SK-N-SH (cell line): ENCODE data around the gene ZFC3H1. TPM values are rescaled to one million over a fixed set of nuclear protein-coding genes. Genes with fewer than 3 reads are reported as not detected.

Experiments used
- CTCF ChIA-PET: fragments of 300-600, 350-600 bp; formaldehyde crosslinking; extraction: SDS; loops from one replicate; lab custom pipeline; 2021; lab: Yijun Ruan, JAX
- POLR2A ChIA-PET: fragments of 350-600 bp; sonication (Branson Sonifier 250); formaldehyde crosslinking; extraction: SDS; loops from one replicate; lab custom pipeline; 2020; ENCODE audit warnings: antibody characterized with exemption, inconsistent platforms; lab: Yijun Ruan, JAX
- DNase-seq: peaks from one replicate; pipeline ENCODE4 v3.0.0; 2012
- H2AFZ ChIP-seq: fragments of 200-600 bp; sonication (generic); 2 replicates; pipeline ENCODE4 v1.8.1; 2016; ENCODE audit warnings: antibody characterized with exemption, mild to moderate bottlenecking, low read depth
- H3F3A ChIP-seq: fragments of 200-600 bp; sonication (generic); replicated peaks from 2 replicates; pipeline ENCODE3; 2016; ENCODE audit warnings: antibody characterized with exemption, mild to moderate bottlenecking; ENCODE audit not compliant: insufficient read depth
- H3K27ac ChIP-seq, 2 experiments: fragments of 200-500 bp in 1 of 2; fragments of 200-600 bp in 1 of 2; sonication (Bioruptor generic) in 1 of 2; sonication (generic), shearing (Covaris generic) in 1 of 2; 2 replicates each; pipeline versions ENCODE4 v1.5.1 to v1.6.1; 2014 to 2016; ENCODE audit warnings: low read depth in 2 of 2, inconsistent platforms in 1 of 2, low read length in 1 of 2, mild to moderate bottlenecking in 1 of 2, mixed read lengths in 1 of 2
- H3K27me3 ChIP-seq: fragments of 200-600 bp; sonication (generic), shearing (Covaris generic); 2 replicates; pipeline ENCODE4 v1.6.1; 2016; ENCODE audit warnings: mixed run types; ENCODE audit not compliant: insufficient read depth
- H3K36me3 ChIP-seq, 2 experiments: fragments of 200-500 bp in 1 of 2; fragments of 200-600 bp in 1 of 2; sonication (Bioruptor generic) in 1 of 2; sonication (generic) in 1 of 2; replicated peaks in 1 of 2; 2 replicates each; pipeline versions ENCODE3 to v1.5.1; 2014 to 2016; ENCODE audit warnings: low read length in 1 of 2, mild to moderate bottlenecking in 1 of 2; ENCODE audit not compliant: insufficient read depth in 2 of 2, control insufficient read depth in 1 of 2
- H3K4me1 ChIP-seq, 2 experiments: fragments of 200-500 bp in 1 of 2; fragments of 200-600 bp in 1 of 2; sonication (Bioruptor generic) in 1 of 2; sonication (generic), shearing (Covaris generic) in 1 of 2; 2 replicates each; pipeline versions ENCODE4 v1.5.1 to v1.6.1; 2014 to 2016; ENCODE audit warnings: low read depth in 1 of 2, low read length in 1 of 2, mixed run types in 1 of 2; ENCODE audit not compliant: insufficient read depth in 2 of 2, control insufficient read depth in 1 of 2
- H3K4me2 ChIP-seq: fragments of 200-600 bp; sonication (generic), shearing (Covaris generic); 2 replicates; pipeline ENCODE4 v1.6.1; 2017; ENCODE audit warnings: mixed run types
- H3K4me3 ChIP-seq, 2 experiments: fragments of 200-500 bp in 1 of 2; fragments of 200-600 bp in 1 of 2; sonication (Bioruptor generic) in 1 of 2; sonication (generic), shearing (Covaris generic) in 1 of 2; 2 replicates each; pipeline versions ENCODE4 v1.5.1 to v1.8.1; 2014 to 2016; ENCODE audit warnings: low read depth in 2 of 2, inconsistent platforms in 1 of 2, low read length in 1 of 2, mild to moderate bottlenecking in 1 of 2, mixed read lengths in 1 of 2, moderate library complexity in 1 of 2
- H3K79me2 ChIP-seq: fragments of 200-600 bp; sonication (generic); 2 replicates; pipeline ENCODE4 v1.8.1; 2017; ENCODE audit warnings: mild to moderate bottlenecking; ENCODE audit not compliant: insufficient read depth
- H3K9ac ChIP-seq: fragments of 200-600 bp; sonication (generic); 2 replicates; pipeline ENCODE4 v1.6.1; 2017; ENCODE audit warnings: mixed run types
- H3K9me2 ChIP-seq: fragments of 200-600 bp; sonication (generic); 2 replicates; pipeline ENCODE4 v1.6.1; 2017; ENCODE audit warnings: mixed run types
- H3K9me3 ChIP-seq: fragments of 200-600 bp; sonication (generic); 2 replicates; pipeline ENCODE4 v1.6.1; 2017; ENCODE audit warnings: mixed run types, mild to moderate bottlenecking, moderate library complexity
- H4K20me1 ChIP-seq: fragments of 200-600 bp; sonication (generic); 2 replicates; pipeline ENCODE4 v1.6.1; 2017; ENCODE audit warnings: mild to moderate bottlenecking, mixed run types; ENCODE audit not compliant: insufficient read depth
- CHD2 ChIP-seq: fragments of 150-350 bp; IDR thresholded peaks from 2 replicates; pipeline ENCODE4 v1.6.1; 2018; ENCODE audit warnings: low read length; ENCODE audit not compliant: partially characterized antibody
- ELF1 ChIP-seq: IDR thresholded peaks from 2 replicates; pipeline ENCODE4 v1.4.0; 2012
- FOXJ3 ChIP-seq: sonication (generic); formaldehyde crosslinking; IDR thresholded peaks from 2 replicates; pipeline ENCODE4 v1.5.1; 2020; ENCODE audit warnings: mild to moderate bottlenecking, missing genetic modification reagents
- FOXM1 ChIP-seq: IDR thresholded peaks from 2 replicates; pipeline ENCODE4 v1.4.0; 2012; ENCODE audit warnings: low read depth, mild to moderate bottlenecking
- GABPA ChIP-seq: IDR thresholded peaks from 2 replicates; pipeline ENCODE4 v1.4.0; 2012; ENCODE audit warnings: low read depth, mild to moderate bottlenecking
- IRF3 ChIP-seq: fragments of 150-350 bp; IDR thresholded peaks from 2 replicates; pipeline ENCODE4 v1.6.1; 2016; ENCODE audit warnings: mild to moderate bottlenecking, low read depth, low read length
- MEF2A ChIP-seq: IDR thresholded peaks from 2 replicates; pipeline ENCODE4 v1.4.0; 2012; ENCODE audit warnings: low read depth, borderline replicate concordance
- NFIC ChIP-seq: IDR thresholded peaks from 2 replicates; pipeline ENCODE4 v1.4.0; 2012; ENCODE audit warnings: borderline replicate concordance
- POLR2AphosphoS5 ChIP-seq: IDR thresholded peaks from 2 replicates; pipeline ENCODE4 v1.6.1; 2012; ENCODE audit warnings: low read depth, low read length
- RAD21 ChIP-seq: IDR thresholded peaks from 2 replicates; pipeline ENCODE4 v1.6.1; 2012; ENCODE audit warnings: mild to moderate bottlenecking, low read length
- RCOR1 ChIP-seq: fragments of 150-350 bp; IDR thresholded peaks from 2 replicates; pipeline ENCODE4 v1.6.1; 2017; ENCODE audit warnings: antibody characterized with exemption, low read length
- REST ChIP-seq: IDR thresholded peaks from 2 replicates; pipeline ENCODE4 v1.6.1; 2012; ENCODE audit warnings: mild to moderate bottlenecking, low read depth, low read length, moderate library complexity
- RFX5 ChIP-seq: IDR thresholded peaks from 2 replicates; pipeline ENCODE4 v1.6.1; 2012; ENCODE audit warnings: mild to moderate bottlenecking, improper control_type of control experiment, low read length
- RXRA ChIP-seq: IDR thresholded peaks from 2 replicates; pipeline ENCODE4 v1.4.0; 2012; ENCODE audit warnings: low read depth, mild to moderate bottlenecking, borderline replicate concordance
- SIN3A ChIP-seq: IDR thresholded peaks from 2 replicates; pipeline ENCODE4 v1.6.1; 2012; ENCODE audit warnings: low read depth, mild to moderate bottlenecking, low read length, moderate library complexity, borderline replicate concordance
- SMC3 ChIP-seq: IDR thresholded peaks from 2 replicates; pipeline ENCODE4 v1.6.1; 2012; ENCODE audit warnings: low read depth, low read length, improper control_type of control experiment
- TAF1 ChIP-seq: IDR thresholded peaks from 2 replicates; pipeline ENCODE4 v1.6.1; 2012; ENCODE audit warnings: low read depth, mild to moderate bottlenecking, low read length, moderate library complexity, borderline replicate concordance
- WGBS: methylation state at CpG from one replicate; pipeline ENCODE4 v1.1.6; 2017; ENCODE audit warnings: low lambda C conversion rate; 5-methylcytosine and 5-hydroxymethylcytosine counted together
- polyA plus RNA-seq, 3 experiments: library from polyadenylated mRNA; depleted of rRNA; stranded (reverse); fragments of >200 nt; gene quantifications; 2 replicates each; pipeline ENCODE4 v1.2.3, GENCODE V29; 2012
- TF ChIP-seq, protein P1 (sequence below): IDR thresholded peaks from 2 replicates; pipeline ENCODE4 v1.4.0; 2012; ENCODE audit warnings: low read depth, borderline replicate concordance
- TF ChIP-seq, protein P2 (sequence below): IDR thresholded peaks from 2 replicates; pipeline ENCODE4; 2012

Gene ZFC3H1
- polyA plus RNA-seq, 1 of the 3 experiments (the other 2 are of a cell fraction), result 19.1 TPM

DNA sequence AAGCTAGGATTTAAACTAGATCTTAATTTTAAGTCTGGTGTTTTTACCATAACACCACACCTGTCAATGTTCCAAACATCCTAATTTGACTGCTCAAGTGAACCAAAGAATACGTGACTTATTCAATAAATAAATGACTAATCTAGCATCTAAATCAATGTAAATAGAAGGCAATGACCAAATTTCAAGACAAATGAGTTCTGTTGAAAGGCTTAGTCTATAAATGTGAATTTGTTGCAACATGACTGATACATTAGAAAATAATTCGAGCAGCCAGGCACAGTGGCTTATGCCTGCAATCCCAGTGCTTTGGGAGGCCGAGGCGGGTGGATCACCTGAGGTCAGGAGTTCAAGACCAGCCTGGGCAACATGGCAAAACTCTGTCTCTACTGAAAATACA, 15.1 kb downstream of the ZFC3H1 start:
- peaks cover 31% of the 10 kb centered on the region for H4K20me1 ChIP-seq
- WGBS, result 94% methylated on average over 4 of the region's 4 CpGs
- POLR2A ChIA-PET, result interaction anchor here (1.0 kb wide), 1 partner anchor 16 kb away, joined by 3 read pairs; the partner anchor contains the start of gene THAP2

GRCh38 chr12:71646512-71646911, 17.1 kb downstream of the ZFC3H1 start:
- Histone ChIP-seq H3K27ac (no peak overlapping the region), H3F3A (peaks cover 30% of the 10 kb centered on the region), H3K4me1 (peaks cover 0 to 8% of the 10 kb centered on the region in 2 experiments; a peak in 2 of 4 replicates), H3K4me3 (no peak overlapping the region), H3K27me3 (no peaks in the 10 kb centered on the region), H3K4me2 (no peak overlapping the region), H3K9ac (no peak overlapping the region), H2AFZ (no peak overlapping the region), H3K9me3 (no peaks in the 10 kb centered on the region; the same call in 1 of the 2 replicates), H3K9me2 (no peaks in the 10 kb centered on the region), H3K79me2 (peaks cover 91% of the 10 kb centered on the region), H4K20me1 (peaks cover 24% of the 10 kb centered on the region), H3K36me3 (peaks cover 78 to 92% of the 10 kb centered on the region in 2 experiments)
- no peak for DNase-seq
- ChIA-PET POLR2A (no interaction called here), CTCF (interaction anchor here (1.1 to 2.7 kb wide), 4 partner anchors 11 to 168 kb away, joined by 4 to 17 read pairs (median 6); partner anchors contain the start of gene TMEM19)
- WGBS, result 93% methylated on average over 3 of the region's 3 CpGs
- TF ChIP-seq CHD2 (no peak), GABPA (no peak), IRF3 (no peak), RAD21 (no peak), SIN3A (no peak), FOXM1 (no peak), ELF1 (no peak), NFIC (no peak), POLR2AphosphoS5 (no peak), FOXJ3 (CRISPR knock-in tag) (no peak), MEF2A (no peak), RFX5 (no peak), TAF1 (no peak), RCOR1 (no peak), REST (no peak)
- TF ChIP-seq, protein P1, sequence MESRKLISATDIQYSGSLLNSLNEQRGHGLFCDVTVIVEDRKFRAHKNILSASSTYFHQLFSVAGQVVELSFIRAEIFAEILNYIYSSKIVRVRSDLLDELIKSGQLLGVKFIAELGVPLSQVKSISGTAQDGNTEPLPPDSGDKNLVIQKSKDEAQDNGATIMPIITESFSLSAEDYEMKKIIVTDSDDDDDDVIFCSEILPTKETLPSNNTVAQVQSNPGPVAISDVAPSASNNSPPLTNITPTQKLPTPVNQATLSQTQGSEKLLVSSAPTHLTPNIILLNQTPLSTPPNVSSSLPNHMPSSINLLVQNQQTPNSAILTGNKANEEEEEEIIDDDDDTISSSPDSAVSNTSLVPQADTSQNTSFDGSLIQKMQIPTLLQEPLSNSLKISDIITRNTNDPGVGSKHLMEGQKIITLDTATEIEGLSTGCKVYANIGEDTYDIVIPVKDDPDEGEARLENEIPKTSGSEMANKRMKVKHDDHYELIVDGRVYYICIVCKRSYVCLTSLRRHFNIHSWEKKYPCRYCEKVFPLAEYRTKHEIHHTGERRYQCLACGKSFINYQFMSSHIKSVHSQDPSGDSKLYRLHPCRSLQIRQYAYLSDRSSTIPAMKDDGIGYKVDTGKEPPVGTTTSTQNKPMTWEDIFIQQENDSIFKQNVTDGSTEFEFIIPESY, result no peak
- TF ChIP-seq, protein P2, sequence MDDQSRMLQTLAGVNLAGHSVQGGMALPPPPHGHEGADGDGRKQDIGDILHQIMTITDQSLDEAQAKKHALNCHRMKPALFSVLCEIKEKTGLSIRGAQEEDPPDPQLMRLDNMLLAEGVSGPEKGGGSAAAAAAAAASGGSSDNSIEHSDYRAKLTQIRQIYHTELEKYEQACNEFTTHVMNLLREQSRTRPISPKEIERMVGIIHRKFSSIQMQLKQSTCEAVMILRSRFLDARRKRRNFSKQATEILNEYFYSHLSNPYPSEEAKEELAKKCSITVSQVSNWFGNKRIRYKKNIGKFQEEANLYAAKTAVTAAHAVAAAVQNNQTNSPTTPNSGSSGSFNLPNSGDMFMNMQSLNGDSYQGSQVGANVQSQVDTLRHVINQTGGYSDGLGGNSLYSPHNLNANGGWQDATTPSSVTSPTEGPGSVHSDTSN, result no peak

More for the DNA sequence above, 15.1 kb downstream of the ZFC3H1 start:
- Histone ChIP-seq H3K4me3 (no peak overlapping the region), H3K4me2 (no peak overlapping the region), H3K4me1 (no peaks in the 10 kb centered on the region; a peak in 1 of 4 replicates), H3K9me2 (no peaks in the 10 kb centered on the region), H3K27ac (no peak overlapping the region), H3K36me3 (peaks cover 79 to 92% of the 10 kb centered on the region in 2 experiments), H3K9ac (no peak overlapping the region), H2AFZ (no peak overlapping the region), H3K27me3 (no peaks in the 10 kb centered on the region), H3K9me3 (peaks cover 10% of the 10 kb centered on the region; the same call in 1 of the 2 replicates), H3K79me2 (peaks cover 93% of the 10 kb centered on the region), H3F3A (peaks cover 11% of the 10 kb centered on the region)
- CTCF ChIA-PET, result interaction anchor here (0.7 to 1.4 kb wide), 3 partner anchors 12 to 98 kb away, joined by 3 to 4 read pairs (median 4); no protein-coding TSS in a partner anchor
- TF ChIP-seq RCOR1 (no peak), SMC3 (no peak), RXRA (no peak)
- no peak for DNase-seq
